OCI-LY7 (cell line): ENCODE measurements around the gene SIGLECL1. TPM values are rescaled to one million over a fixed set of nuclear protein-coding genes. Genes with fewer than 3 reads are reported as not detected.

Source experiments
- BruUV-seq: library from RNA; stranded (reverse); fragments of 400-500 nt; replicated peaks from 2 replicates; lab custom pipeline; 2021; lab: Mats Ljungman, UMichigan
- CTCF ChIA-PET: fragments of 300-600 bp; sonication (Branson Sonifier 250); formaldehyde crosslinking; loops from one replicate; lab custom pipeline; 2022; ENCODE audit warnings: antibody characterized with exemption; ENCODE audit not compliant: unreplicated experiment; lab: Charles Lee
- POLR2A ChIA-PET: fragments of 300-600 bp; sonication (Branson Sonifier 250); formaldehyde crosslinking; loops from one replicate; lab custom pipeline; 2022; ENCODE audit warnings: antibody characterized with exemption; lab: Charles Lee
- DNase-seq: peaks from one replicate; pipeline ENCODE4 v3.0.0-alpha.2; 2015; ENCODE audit warnings: low spot score
- H2AFZ ChIP-seq: fragments of 200-600 bp; sonication (generic), shearing (Covaris generic); 2 replicates; pipeline ENCODE4 v1.6.1; 2014; ENCODE audit warnings: mild to moderate bottlenecking, antibody characterized with exemption, low read length, moderate library complexity
- H3K27ac ChIP-seq: fragments of 200-600 bp; sonication (generic); 2 replicates; pipeline ENCODE4 v1.5.1; 2014; ENCODE audit warnings: mixed run types, low read depth, mild to moderate bottlenecking, moderate library complexity, low read length, inconsistent platforms; ENCODE audit not compliant: poor library complexity, severe bottlenecking
- H3K36me3 ChIP-seq: fragments of 200-600 bp; sonication (generic); 2 replicates; pipeline ENCODE4 v1.6.1; 2014; ENCODE audit warnings: mild to moderate bottlenecking, antibody characterized with exemption, low read length, moderate library complexity, mixed read lengths; ENCODE audit not compliant: insufficient read depth
- H3K4me1 ChIP-seq: fragments of 200-600 bp; sonication (generic); 2 replicates; pipeline ENCODE4 v1.5.1; 2014; ENCODE audit warnings: mild to moderate bottlenecking, low read length; ENCODE audit not compliant: insufficient read depth, poor library complexity, severe bottlenecking
- H3K4me2 ChIP-seq: fragments of 200-600 bp; sonication (generic); 2 replicates; pipeline ENCODE4 v1.6.1; 2014; ENCODE audit warnings: mild to moderate bottlenecking, low read length
- H3K4me3 ChIP-seq: fragments of 200-600 bp; sonication (generic); 2 replicates; pipeline ENCODE4 v1.5.1; 2014; ENCODE audit warnings: mild to moderate bottlenecking, low read depth, low read length; ENCODE audit not compliant: poor library complexity, severe bottlenecking
- H3K79me2 ChIP-seq: fragments of 200-600 bp; sonication (generic); 2 replicates; pipeline ENCODE4 v1.6.1; 2016; ENCODE audit warnings: low read depth, mild to moderate bottlenecking, low read length, moderate library complexity, mixed read lengths; ENCODE audit not compliant: insufficient read depth
- H3K9me2 ChIP-seq: fragments of 200-600 bp; sonication (generic); 2 replicates; pipeline ENCODE4 v1.6.1; 2016; ENCODE audit warnings: mild to moderate bottlenecking, low read length, mixed read lengths; ENCODE audit not compliant: insufficient read depth
- H3K9me3 ChIP-seq: fragments of 200-600 bp; sonication (generic); 2 replicates; pipeline ENCODE4 v1.6.1; 2014; ENCODE audit warnings: mild to moderate bottlenecking, mixed run types, low read length, mixed read lengths
- H4K20me1 ChIP-seq: fragments of 200-600 bp; sonication (generic); 2 replicates; pipeline ENCODE4 v1.6.1; 2014; ENCODE audit warnings: mild to moderate bottlenecking, antibody characterized with exemption, low read length, moderate library complexity, mixed read lengths; ENCODE audit not compliant: insufficient read depth
- EZH2phosphoT487 ChIP-seq: fragments of 200-600 bp; sonication (generic); IDR thresholded peaks from 2 replicates; pipeline ENCODE4 v1.6.1; 2018; ENCODE audit warnings: low read depth, borderline replicate concordance, mild to moderate bottlenecking, mixed run types, antibody characterized with exemption, low read length, moderate library complexity, mixed read lengths
- intact Hi-C: fragments of 100-400 bp; cut with micrococcal nuclease; formaldehyde crosslinking; loops from one replicate; pipeline ENCODE4 v1.10.0; 2022; ENCODE audit not compliant: unreplicated experiment
- total RNA-seq, 2 experiments: library from RNA; depleted of rRNA in 1 of 2; stranded (reverse); fragments of >200 nt in 1 of 2; shearing (Covaris generic) in 1 of 2; gene quantifications; 2 replicates each; pipeline ENCODE4 v1.2.3, GENCODE V29; 2014 to 2022
- TF ChIP-seq, protein P1 (sequence below): fragments of 200-600 bp; sonication (generic); conservative IDR thresholded peaks from 2 replicates; pipeline ENCODE4 v1.5.1; 2014; ENCODE audit warnings: mild to moderate bottlenecking, antibody characterized with exemption, low read length, moderate library complexity, mixed read lengths

The SIGLECL1 gene
- total RNA-seq, 2 experiments from 2014 or later = not detected

DNA sequence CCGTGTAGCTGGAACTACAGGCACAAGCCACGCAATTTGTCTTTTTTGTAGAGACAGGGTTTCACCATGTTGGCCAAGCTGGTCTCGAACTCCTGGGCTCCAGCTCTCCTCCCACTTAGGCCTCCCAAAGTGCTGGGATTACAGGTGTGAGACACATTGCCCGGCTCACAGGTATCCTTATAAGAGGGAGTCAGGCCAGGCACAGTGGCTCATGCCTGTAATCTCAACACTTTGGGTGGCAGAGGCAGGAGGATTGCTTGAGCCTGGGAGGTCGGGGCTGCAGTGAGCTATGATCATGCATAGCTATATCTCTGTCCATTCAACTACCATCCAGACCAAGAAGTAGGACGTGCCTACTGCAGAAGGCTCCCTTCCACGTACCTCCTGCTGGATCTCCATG lies 50.4 kb downstream of the SIGLECL1 start:
- Histone ChIP-seq H3K4me3 (no peak overlapping the region), H2AFZ (no peak overlapping the region), H3K36me3 (no peaks in the 10 kb centered on the region), H3K9me3 (no peaks in the 10 kb centered on the region), H3K9me2 (no peaks in the 10 kb centered on the region), H3K4me1 (no peaks in the 10 kb centered on the region), H4K20me1 (no peaks in the 10 kb centered on the region), H3K79me2 (no peaks in the 10 kb centered on the region), H3K27ac (no peak overlapping the region), H3K4me2 (no peak overlapping the region)
- ChIA-PET CTCF (no interaction called here), POLR2A (interaction anchor here (0.6 kb wide), 1 partner anchor 111 kb away, joined by 6 read pairs; no protein-coding TSS in a partner anchor)
- DNase-seq = no peak
- no peak for TF ChIP-seq EZH2phosphoT487
- TF ChIP-seq, protein P1, sequence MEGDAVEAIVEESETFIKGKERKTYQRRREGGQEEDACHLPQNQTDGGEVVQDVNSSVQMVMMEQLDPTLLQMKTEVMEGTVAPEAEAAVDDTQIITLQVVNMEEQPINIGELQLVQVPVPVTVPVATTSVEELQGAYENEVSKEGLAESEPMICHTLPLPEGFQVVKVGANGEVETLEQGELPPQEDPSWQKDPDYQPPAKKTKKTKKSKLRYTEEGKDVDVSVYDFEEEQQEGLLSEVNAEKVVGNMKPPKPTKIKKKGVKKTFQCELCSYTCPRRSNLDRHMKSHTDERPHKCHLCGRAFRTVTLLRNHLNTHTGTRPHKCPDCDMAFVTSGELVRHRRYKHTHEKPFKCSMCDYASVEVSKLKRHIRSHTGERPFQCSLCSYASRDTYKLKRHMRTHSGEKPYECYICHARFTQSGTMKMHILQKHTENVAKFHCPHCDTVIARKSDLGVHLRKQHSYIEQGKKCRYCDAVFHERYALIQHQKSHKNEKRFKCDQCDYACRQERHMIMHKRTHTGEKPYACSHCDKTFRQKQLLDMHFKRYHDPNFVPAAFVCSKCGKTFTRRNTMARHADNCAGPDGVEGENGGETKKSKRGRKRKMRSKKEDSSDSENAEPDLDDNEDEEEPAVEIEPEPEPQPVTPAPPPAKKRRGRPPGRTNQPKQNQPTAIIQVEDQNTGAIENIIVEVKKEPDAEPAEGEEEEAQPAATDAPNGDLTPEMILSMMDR = no peak
- intact Hi-C loops = no loop called here
- no TSS peak for BruUV-seq

DNA sequence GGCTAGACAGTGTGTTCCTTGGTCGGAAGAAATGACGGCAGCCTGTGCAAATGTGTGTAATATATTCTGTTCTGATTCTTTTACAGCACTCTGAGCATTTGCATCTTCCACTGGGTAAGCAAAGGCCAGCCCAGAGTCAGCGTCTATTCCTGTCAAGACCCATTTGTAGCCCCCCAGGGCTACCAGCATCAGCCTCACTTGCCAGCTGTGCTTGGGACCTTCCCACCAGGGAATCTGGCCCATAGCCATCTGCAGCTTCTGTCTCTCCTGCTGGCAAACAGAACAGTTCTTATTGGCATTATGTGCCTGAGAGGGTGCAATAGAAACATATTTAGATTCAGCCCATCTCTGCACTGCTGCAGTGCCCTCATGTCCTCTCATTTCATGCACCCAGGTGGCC lies 54.6 kb downstream of the SIGLECL1 start:
- intact Hi-C loops = no loop called here
- Histone ChIP-seq H3K9me2 (no peaks in the 10 kb centered on the region), H3K4me2 (no peak overlapping the region), H3K79me2 (no peaks in the 10 kb centered on the region), H3K9me3 (peaks cover 19% of the 10 kb centered on the region; the same call in 1 of the 2 replicates), H4K20me1 (no peaks in the 10 kb centered on the region), H2AFZ (no peak overlapping the region), H3K4me1 (no peaks in the 10 kb centered on the region), H3K36me3 (no peaks in the 10 kb centered on the region), H3K4me3 (no peak overlapping the region), H3K27ac (no peak overlapping the region)
- no TSS peak for BruUV-seq
- POLR2A ChIA-PET = no interaction called here
- no peak for TF ChIP-seq EZH2phosphoT487
- TF ChIP-seq, protein P1 = no peak
- CTCF ChIA-PET = no interaction called here
- DNase-seq = no peak

DNA sequence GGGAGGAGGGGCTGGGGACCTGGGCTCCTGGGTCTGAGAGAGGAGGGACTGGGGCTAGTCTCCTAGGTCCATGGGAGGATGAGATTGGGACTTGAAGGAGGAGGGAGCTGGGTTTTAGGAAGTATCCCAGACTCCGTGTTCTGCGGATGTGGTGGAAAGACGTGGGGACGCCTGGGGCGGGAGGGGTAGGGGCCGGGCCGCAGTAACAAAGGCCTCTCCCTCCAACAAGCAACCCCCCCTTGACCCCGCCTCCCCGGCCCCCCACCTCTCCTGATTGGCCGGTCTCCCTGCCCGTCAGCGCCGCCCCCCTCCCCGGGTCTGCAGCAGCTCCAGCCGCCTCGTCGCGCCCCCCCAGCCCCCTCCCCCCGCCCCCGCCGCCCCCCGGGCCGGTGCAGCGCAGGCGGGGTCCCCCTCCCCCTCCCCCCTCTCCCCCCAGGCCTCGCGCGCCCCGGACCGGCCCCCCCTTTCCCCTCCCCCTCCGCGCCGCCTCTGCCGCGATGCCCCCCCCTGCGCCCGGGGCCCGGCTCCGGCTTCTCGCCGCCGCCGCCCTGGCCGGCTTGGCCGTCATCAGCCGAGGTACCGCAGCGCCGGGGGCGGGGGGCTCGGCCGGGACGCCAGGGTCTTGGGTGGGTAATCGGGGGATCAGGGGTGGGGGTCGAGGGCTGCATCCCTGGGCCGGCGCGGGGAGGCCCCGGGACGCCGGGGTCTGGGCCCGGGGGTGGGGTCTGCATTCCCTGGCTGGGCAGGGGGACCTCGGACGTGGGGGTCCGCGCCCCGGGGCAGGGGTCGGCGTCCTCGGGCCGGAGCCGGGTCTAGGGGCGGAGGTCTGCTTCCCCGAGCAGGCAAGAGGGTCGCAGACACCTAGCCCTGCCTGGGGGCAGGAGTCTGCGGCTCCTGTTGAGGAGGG lies 60.7 kb downstream of the SIGLECL1 start, which contains the start of gene IGLON5:
IGLON5 (plus strand) TSS at position 294 of the 907 bp plus-strand sequence; CDS start at position 498, 204 bp downstream.
- intact Hi-C loops = no loop called here
- no peaks in the 10 kb centered on the region for H4K20me1 ChIP-seq
- no peaks in the 10 kb centered on the region for H3K36me3 ChIP-seq
- no peaks in the 10 kb centered on the region for H3K79me2 ChIP-seq
- POLR2A ChIA-PET = no interaction called here
- no peak within 1 kb of the TSS for H3K4me3 ChIP-seq
- H2AFZ ChIP-seq = no peak within 1 kb of the TSS
- H3K4me1 ChIP-seq = no peaks in the 10 kb centered on the region
- no TSS peak for BruUV-seq
- peaks cover 17% of the 10 kb centered on the region; the same call in 1 of the 2 replicates for H3K9me3 ChIP-seq
- TF ChIP-seq, protein P1 = no peak
- no peak for TF ChIP-seq EZH2phosphoT487
- DNase-seq = no peak
- no peaks in the 10 kb centered on the region for H3K9me2 ChIP-seq
- H3K27ac ChIP-seq = no peak within 1 kb of the TSS
- no peak within 1 kb of the TSS for H3K4me2 ChIP-seq
- CTCF ChIA-PET = no interaction called here
